Lower leg skin (tissue), 3 donors: ENCODE data around the gene EFHC1.

Experiments
- CTCF ChIP-seq, 3 donors: fragments of 450-650 bp; IDR thresholded peaks; one replicate each; pipeline ENCODE4 v1.5.1; 2016; ENCODE audit warnings: antibody characterized with exemption in 3 of 3, mild to moderate bottlenecking in 3 of 3, moderate library complexity in 2 of 3
- POLR2A ChIP-seq, 2 donors: fragments of 450-650 bp; IDR thresholded peaks; one replicate each; pipeline ENCODE4 v1.6.1; 2016 to 2017; ENCODE audit warnings: antibody characterized with exemption in 2 of 2, mild to moderate bottlenecking in 1 of 2, moderate library complexity in 1 of 2

DNA sequence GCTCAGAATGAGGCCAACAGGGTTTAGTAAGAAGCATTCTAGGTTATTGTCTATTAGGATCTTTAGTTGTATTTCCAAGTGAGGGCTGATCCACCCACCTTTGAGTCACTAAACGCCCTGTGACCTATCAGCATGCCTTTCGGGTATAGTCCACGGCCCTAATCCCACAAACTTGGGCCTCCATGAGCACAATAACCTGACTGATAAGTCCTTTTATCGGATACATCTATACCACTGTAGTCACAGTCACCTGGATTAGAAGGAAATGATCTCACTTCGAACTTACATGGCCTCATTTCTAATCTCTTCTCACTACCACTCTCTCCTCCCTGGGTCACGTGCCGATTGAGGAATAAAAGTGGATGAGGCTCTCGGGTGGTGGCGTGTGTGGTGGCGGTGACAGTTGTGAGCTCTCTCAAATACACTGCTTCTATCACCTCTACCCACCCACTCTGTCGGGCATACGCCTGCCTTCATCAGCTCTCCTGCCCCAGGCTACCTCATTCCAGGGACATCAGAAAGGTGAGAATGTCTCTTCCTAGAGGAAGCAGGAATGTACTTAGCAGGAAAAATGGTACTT, 91.5 kb downstream of the EFHC1 start:
- TF ChIP-seq CTCF (IDR thresholded peaks at IDR 0.05): no peak
- TF ChIP-seq POLR2A (IDR thresholded peaks at IDR 0.05): no peak
